Pons (tissue), 1 donor: ENCODE results near the gene TMEM63B.
"Not testable (repeated sequence)": the region's sequence is repeated elsewhere in the genome, so short reads cannot be mapped to it uniquely, and the experiment has no call there.

Source experiments
- DNase-seq: peaks from one replicate; pipeline ENCODE4 v3.0.0-alpha.2; 2016; ENCODE audit warnings: low spot score

The TMEM63B gene

GRCh38 chr6:44172731-44173500 lies 45.6 kb downstream of the TMEM63B start:
- DNase-seq: peak; percentile 76

DNA sequence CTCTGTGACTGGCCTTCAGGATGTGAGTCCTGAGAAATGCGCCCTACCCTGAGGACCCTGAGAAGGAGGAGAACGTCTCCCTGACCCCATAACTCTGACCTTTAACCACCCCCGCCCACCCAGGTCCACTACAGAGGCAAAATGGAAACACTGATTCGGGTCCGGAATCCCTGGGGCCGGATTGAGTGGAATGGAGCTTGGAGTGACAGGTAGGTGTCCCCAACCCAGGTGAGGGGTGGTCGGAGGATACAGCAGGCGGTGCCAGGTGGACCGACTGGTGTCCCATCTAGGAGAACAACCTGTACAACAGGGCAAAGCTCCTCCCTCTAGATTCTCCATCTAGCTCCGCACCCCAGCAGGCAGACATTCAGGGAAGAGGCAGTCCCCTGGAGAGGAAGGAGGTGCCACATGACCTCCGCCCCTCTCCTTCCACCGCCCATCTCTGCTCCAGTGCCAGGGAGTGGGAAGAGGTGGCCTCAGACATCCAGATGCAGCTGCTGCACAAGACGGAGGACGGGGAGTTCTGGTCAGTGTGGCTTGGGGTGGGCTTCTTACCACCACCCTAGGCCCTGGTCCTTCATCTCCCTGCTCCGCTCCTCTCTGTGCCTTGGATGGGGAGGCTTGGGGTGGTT lies 48.9 kb downstream of the TMEM63B start:
- DNase-seq: no peak

DNA sequence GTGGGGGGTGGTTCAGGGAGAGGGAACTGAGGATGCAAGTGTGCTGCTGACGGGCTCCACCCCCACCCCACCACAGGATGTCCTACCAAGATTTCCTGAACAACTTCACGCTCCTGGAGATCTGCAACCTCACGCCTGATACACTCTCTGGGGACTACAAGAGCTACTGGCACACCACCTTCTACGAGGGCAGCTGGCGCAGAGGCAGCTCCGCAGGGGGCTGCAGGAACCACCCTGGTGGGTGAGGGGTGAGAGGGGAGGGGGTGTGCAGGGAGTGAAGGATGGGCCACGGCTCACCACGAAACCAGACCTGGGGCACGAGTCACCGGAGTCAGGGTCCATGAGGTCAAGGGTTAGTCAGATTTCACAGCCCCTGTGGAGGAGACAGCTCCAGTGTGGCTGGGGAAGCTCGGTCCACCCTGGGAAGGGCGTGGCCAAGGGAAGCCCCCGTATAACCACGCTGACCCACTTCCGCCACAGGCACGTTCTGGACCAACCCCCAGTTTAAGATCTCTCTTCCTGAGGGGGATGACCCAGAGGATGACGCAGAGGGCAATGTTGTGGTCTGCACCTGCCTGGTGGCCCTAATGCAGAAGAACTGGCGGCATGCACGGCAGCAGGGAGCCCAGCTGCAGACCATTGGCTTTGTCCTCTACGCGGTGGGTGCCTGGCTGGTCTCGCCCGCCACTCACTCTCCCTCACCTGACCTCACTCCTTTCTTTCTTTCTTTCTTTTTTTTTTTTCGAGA lies 49.6 kb downstream of the TMEM63B start:
- no peak for DNase-seq

GRCh38 chr6:44177691-44178423 lies 50.5 kb downstream of the TMEM63B start:
- DNase-seq: no peak

DNA sequence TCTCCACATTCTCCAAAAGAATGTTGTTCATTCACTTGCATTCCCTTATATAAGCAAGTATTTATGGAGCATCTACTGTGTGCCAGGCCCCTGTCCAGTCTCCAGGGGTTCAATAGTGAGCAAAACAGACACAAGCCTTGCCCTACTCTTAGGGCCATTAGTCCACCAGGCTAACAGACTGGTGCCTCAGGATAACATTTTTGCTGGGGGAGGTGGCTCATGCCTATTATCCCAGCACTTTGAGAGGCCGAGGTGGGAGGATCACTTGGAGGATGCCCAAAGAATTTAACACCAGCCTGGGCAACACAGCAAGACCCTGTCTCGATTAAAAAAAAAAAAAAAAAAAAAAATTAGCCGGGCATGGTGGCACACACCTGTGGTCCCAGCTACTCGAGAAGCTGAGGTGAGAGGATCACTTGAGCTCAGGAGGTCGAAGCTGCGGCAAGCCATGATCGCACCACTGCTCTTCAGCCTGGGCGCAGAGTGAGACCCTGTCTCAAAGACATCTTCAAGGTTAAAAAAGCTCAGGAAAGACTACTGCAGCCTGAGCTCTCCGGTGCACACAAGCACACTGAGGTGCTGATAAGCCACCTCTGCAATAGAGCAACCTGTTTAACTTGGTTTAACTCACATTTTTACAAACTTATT lies 51.2 kb downstream of the TMEM63B start:
- DNase-seq: no peak

DNA sequence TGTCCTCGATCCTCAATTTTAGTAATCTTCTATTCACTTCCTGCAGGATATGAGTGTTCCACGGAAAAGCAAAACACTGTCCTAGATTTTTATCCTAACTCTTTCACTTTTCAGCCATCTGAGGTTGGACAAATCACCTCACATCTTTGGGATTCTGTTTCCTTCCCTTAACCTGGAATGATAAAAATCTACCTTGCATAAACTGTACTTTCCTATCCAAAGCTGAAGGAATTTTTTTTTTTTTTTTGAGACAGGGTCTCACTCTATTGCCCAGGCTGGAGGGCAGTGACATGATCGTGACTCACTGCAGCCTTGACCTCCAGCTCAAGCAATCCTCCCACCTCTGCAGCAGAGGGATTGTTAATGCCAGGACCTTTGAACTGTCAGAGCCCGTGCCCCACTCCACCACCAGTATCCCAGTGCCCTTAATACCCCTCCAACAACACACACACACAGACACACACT lies 51.8 kb downstream of the TMEM63B start:
- DNase-seq: no peak

GRCh38 chr6:44179648-44180047 lies 52.3 kb downstream of the TMEM63B start:
- DNase-seq: no peak

DNA sequence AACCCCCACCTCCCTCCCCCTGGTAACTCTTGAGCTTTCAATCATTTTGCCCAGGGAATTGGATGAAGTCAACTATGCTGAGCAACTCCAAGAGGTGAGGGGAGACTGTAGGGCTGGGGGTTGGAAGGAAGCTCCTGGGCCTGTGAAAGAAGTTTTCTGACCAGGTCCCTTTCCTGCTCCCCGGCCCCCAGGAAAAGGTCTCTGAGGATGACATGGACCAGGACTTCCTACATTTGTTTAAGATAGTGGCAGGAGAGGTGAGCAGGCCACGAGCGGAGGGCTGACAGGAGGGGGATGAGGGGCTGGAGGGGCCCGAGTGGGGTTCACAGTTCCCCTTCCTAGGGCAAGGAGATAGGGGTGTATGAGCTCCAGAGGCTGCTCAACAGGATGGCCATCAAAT lies 53.1 kb downstream of the TMEM63B start:
- no peak for DNase-seq

DNA sequence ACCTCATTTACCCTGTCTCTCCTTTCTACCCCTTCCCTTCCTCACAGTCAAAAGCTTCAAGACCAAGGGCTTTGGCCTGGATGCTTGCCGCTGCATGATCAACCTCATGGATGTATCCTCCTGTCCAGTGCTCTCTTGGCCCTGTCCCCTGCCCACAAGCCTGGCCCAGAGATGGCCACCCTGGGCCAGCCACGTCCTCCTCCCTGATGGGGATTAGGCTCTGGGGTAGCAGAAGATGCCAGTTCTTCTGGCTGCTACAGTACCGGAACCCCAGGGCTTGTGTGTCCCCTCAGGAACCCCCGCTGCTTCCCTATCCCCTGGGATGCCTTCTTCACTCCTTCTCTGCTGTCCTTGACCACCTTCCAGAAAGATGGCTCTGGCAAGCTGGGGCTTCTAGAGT lies 53.5 kb downstream of the TMEM63B start:
- no peak for DNase-seq

DNA sequence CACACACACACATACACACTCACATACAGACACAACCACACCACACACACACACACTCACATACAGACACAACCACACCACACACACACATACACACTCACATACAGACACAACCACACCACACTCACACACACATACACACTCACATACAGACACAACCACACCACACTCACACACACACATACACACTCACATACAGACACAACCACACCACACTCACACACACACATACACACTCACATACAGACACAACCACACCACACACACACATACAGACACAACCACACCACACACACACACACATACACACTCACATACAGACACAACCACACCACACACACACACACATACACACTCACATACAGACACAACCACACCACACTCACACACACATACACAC lies 54.4 kb downstream of the TMEM63B start:
- DNase-seq: not testable (repeated sequence)

DNA sequence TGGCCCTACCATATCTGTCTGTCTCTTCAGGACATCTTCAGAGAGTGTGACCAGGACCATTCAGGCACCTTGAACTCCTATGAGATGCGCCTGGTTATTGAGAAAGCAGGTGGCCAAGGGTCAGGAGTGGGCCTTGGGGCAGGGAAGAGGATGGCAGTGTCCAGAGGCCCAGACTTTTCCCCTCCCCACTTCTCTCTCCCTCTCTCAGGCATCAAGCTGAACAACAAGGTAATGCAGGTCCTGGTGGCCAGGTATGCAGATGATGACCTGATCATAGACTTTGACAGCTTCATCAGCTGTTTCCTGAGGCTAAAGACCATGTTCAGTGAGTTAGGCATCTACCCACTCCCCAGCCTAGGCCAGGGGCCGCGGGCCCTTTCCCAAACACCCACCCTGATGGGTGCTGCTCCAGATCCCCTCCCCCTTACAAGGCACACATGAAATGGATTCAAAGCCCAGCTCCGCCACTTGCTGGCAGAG lies 55.6 kb downstream of the TMEM63B start:
- no peak for DNase-seq

GRCh38 chr6:44183783-44184182 lies 56.4 kb downstream of the TMEM63B start:
- DNase-seq: no peak

DNA sequence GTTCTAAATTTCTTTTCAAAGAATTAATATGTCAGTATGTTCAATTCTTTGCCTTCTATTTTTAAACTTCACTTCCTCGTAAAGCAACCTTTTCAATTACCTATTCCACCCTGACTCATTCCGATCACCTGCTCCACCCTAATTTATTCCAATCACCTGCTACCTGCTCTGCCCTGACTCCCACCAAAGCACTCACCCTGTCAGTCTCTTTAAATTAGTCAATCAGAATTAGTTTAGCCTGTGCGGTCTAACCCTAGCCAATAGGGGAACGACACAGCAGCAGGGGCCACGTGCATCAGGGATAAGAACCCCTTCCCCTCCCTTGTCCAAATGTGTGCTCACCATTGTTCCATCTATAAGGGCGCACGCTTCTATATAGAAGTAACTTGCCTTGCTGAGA lies 58.0 kb downstream of the TMEM63B start:
- not testable (repeated sequence) for DNase-seq

GRCh38 chr6:44185953-44186634 lies 58.7 kb downstream of the TMEM63B start:
- DNase-seq: no peak

DNA sequence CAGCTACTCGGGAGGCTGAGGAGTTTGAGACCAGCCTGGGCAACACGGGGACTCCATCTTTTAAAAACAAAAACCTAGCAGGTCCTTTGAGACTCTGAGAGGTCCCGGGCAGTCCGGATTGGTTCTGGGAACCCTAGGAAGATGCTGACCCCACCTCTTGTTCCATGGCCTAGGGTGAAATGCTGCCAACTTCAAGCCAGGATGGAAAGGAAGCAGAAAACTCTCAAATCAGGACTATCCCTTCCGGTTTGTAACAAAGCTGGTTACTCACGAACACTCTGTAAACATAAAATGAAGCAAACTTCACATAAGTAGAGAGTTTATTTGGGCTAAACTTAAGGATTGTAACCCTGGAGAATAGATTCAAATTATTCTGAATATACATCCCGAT lies 59.3 kb downstream of the TMEM63B start:
- DNase-seq: no peak

DNA sequence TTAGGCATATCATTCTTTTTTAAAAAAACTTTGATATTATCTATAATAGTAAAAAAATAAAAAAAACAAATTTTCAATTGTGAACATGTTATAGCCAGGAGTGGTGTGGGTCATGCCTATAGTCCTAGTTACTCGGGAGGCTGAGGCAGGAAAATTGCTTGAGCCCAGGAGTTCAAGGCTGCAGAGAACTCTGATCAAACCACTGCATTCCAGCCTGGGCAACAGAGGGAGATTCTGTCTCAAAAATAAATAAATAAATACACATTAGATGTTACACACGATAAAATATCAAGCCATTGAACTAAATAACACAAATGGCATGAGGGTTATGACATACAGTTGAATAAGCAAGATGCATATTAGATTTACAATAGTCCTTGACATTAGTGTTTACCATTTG lies 61.5 kb downstream of the TMEM63B start:
- DNase-seq: no peak

GRCh38 chr6:44189257-44189656 lies 61.9 kb downstream of the TMEM63B start:
- no peak for DNase-seq

DNA sequence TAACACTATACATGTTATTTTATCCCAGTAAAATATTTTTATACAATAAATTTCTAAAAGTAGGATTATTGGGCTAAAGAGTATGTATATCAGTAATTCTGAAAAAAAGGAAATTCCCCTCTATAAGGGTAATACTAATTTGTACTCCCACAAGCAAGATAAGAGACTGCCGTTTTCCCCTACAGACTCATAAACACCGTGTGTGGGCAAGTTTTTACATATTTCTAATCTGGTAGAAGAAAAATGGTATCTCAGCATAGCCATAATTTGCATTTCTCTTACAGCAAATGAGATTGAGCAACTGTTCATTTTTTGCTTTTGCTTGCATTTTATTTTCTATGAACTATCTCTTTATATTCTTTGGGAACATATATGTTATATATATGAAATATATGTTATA lies 63.4 kb downstream of the TMEM63B start:
- no peak for DNase-seq

GRCh38 chr6:44192428-44193041 lies 65.2 kb downstream of the TMEM63B start:
- no peak for DNase-seq

GRCh38 chr6:44193307-44193910 lies 66.1 kb downstream of the TMEM63B start:
- DNase-seq: no peak
